ENCODE data around the gene SLC29A3. TPM values are rescaled to one million over a fixed set of nuclear protein-coding genes. Genes with fewer than 3 reads are reported as not detected.

Gene SLC29A3
- total RNA-seq, 1 experiment from 2014 or later, result 4.4 TPM

DNA sequence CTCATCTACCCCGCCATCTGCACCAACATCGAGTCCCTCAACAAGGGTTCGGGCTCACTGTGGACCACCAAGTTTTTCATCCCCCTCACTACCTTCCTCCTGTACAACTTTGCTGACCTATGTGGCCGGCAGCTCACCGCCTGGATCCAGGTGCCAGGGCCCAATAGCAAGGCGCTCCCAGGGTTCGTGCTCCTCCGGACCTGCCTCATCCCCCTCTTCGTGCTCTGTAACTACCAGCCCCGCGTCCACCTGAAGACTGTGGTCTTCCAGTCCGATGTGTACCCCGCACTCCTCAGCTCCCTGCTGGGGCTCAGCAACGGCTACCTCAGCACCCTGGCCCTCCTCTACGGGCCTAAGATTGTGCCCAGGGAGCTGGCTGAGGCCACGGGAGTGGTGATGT is 43.1 kb downstream of the SLC29A3 start:
- intact Hi-C loops (cut with micrococcal nuclease), result no loop called here
- Histone ChIP-seq H3K27me3 (ENCODE audit: low read length) (no peaks in the 10 kb centered on the region), H3K79me2 (ENCODE audit: low read length) (no peaks in the 10 kb centered on the region), H3K9me2 (replicated peaks; ENCODE audit: low read length) (no peaks in the 10 kb centered on the region), H3K9ac (ENCODE audit: low read length) (no peak overlapping the region), H4K20me1 (ENCODE audit: low read length) (no peaks in the 10 kb centered on the region), H3K9me3 (ENCODE audit: low read length) (no peaks in the 10 kb centered on the region), H3K4me1 (ENCODE audit: insufficient read depth, low read length) (peaks cover 7% of the 10 kb centered on the region), H3K4me2 (ENCODE audit: low read length) (no peak overlapping the region), H3K36me3 (ENCODE audit: low read depth, low read length) (no peaks in the 10 kb centered on the region), H2AFZ (ENCODE audit: low read length) (no peak overlapping the region), H3K27ac (ENCODE audit: low read length) (no peak overlapping the region), H3F3A (ENCODE audit: low read length, unreplicated experiment) (no peaks in the 10 kb centered on the region), H3K4me3 (ENCODE audit: low read length) (no peak overlapping the region)
- no peak for DNase-seq
- ChIA-PET CTCF (no interaction called here), POLR2A (ENCODE audit: unreplicated experiment) (no interaction called here)
- TF ChIP-seq EZH2phosphoT487 (IDR thresholded peaks at IDR 0.05; ENCODE audit: borderline replicate concordance, low read length) (no peak), EZH2 (IDR thresholded peaks at IDR 0.05; ENCODE audit: low read length, unreplicated experiment) (no peak)
- TF ChIP-seq, protein P1, sequence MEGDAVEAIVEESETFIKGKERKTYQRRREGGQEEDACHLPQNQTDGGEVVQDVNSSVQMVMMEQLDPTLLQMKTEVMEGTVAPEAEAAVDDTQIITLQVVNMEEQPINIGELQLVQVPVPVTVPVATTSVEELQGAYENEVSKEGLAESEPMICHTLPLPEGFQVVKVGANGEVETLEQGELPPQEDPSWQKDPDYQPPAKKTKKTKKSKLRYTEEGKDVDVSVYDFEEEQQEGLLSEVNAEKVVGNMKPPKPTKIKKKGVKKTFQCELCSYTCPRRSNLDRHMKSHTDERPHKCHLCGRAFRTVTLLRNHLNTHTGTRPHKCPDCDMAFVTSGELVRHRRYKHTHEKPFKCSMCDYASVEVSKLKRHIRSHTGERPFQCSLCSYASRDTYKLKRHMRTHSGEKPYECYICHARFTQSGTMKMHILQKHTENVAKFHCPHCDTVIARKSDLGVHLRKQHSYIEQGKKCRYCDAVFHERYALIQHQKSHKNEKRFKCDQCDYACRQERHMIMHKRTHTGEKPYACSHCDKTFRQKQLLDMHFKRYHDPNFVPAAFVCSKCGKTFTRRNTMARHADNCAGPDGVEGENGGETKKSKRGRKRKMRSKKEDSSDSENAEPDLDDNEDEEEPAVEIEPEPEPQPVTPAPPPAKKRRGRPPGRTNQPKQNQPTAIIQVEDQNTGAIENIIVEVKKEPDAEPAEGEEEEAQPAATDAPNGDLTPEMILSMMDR (conservative IDR thresholded peaks at IDR 0.05; ENCODE audit: low read depth, low read length), result no peak
- no peak for ATAC-seq
- BruUV-seq (replicated peaks), result no TSS peak

DNA sequence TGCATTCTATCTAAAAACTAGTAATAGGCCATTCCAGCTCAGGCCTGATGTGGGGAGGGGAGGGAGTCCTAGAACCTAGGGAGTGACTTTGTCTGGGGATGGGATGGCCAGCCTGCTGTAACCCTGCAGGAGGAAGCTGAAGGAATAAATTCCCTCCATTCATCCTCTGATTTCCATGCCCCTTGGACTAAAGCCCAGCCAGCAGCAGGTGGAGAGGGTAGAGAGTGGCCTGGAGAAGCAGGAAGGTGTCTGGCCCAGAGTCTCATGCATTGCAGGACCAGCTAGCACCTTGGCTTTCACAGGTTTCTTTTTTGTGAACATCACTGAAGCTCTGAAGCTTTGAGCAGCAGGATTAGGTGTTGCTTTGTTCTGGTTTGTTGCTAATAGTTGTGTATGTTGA is 44.9 kb downstream of the SLC29A3 start:
- no peak overlapping the region for H3K9ac ChIP-seq (ENCODE audit: low read length)
- ChIA-PET POLR2A (ENCODE audit: unreplicated experiment) (no interaction called here), CTCF (interaction anchor here (0.6 kb wide), 1 partner anchor 45 kb away, joined by 9 read pairs; no protein-coding TSS in a partner anchor)
- H3K79me2 ChIP-seq (ENCODE audit: low read length), result no peaks in the 10 kb centered on the region
- no TSS peak for BruUV-seq (replicated peaks)
- H3K9me2 ChIP-seq (replicated peaks; ENCODE audit: low read length), result no peaks in the 10 kb centered on the region
- H3K4me2 ChIP-seq (ENCODE audit: low read length), result no peak overlapping the region
- no peak overlapping the region for H3K4me3 ChIP-seq (ENCODE audit: low read length)
- intact Hi-C loops (cut with micrococcal nuclease), result no loop called here
- H3F3A ChIP-seq (ENCODE audit: low read length, unreplicated experiment), result no peaks in the 10 kb centered on the region
- ATAC-seq (no peak), DNase-seq (no peak)
- H4K20me1 ChIP-seq (ENCODE audit: low read length), result no peaks in the 10 kb centered on the region
- H3K9me3 ChIP-seq (ENCODE audit: low read length), result no peaks in the 10 kb centered on the region
- H3K36me3 ChIP-seq (ENCODE audit: low read depth, low read length), result no peaks in the 10 kb centered on the region
- no peaks in the 10 kb centered on the region for H3K27me3 ChIP-seq (ENCODE audit: low read length)
- TF ChIP-seq EZH2 (IDR thresholded peaks at IDR 0.05; ENCODE audit: low read length, unreplicated experiment) (no peak), EZH2phosphoT487 (IDR thresholded peaks at IDR 0.05; ENCODE audit: borderline replicate concordance, low read length) (no peak)
- TF ChIP-seq, protein P1 (conservative IDR thresholded peaks at IDR 0.05; ENCODE audit: low read depth, low read length), result no peak
- peaks cover 7% of the 10 kb centered on the region for H3K4me1 ChIP-seq (ENCODE audit: insufficient read depth, low read length)
- H3K27ac ChIP-seq (ENCODE audit: low read length), result no peak overlapping the region
- no peak overlapping the region for H2AFZ ChIP-seq (ENCODE audit: low read length)

DNA sequence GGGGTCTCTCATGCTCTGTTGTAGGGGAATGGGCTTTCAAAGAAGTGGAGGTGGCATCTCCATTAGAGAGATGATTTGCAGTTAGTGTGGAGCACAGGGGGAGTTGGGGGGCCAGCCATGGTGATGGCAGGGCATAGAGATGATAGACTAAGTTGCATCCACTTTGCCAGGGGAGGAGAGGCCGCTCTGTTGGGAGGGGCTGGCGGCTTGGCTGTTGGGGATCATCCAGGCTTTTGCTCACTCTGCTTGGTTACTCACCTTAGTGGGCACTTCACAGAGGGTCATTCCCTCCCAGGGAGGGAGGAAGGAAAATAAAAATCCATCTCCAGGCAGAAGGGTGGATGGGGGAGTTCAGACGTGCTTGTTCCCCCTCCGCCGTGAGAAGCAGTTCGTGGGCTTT is 46.3 kb downstream of the SLC29A3 start:
- DNase-seq (no peak), ATAC-seq (no peak)
- Histone ChIP-seq H3K9me2 (replicated peaks; ENCODE audit: low read length) (no peaks in the 10 kb centered on the region), H3K9me3 (ENCODE audit: low read length) (no peaks in the 10 kb centered on the region), H3K4me3 (ENCODE audit: low read length) (no peak overlapping the region), H3K4me1 (ENCODE audit: insufficient read depth, low read length) (peaks cover 7% of the 10 kb centered on the region), H3K9ac (ENCODE audit: low read length) (no peak overlapping the region), H3K4me2 (ENCODE audit: low read length) (no peak overlapping the region), H3K36me3 (ENCODE audit: low read depth, low read length) (no peaks in the 10 kb centered on the region), H3K79me2 (ENCODE audit: low read length) (no peaks in the 10 kb centered on the region), H3K27ac (ENCODE audit: low read length) (no peak overlapping the region), H3F3A (ENCODE audit: low read length, unreplicated experiment) (no peaks in the 10 kb centered on the region), H2AFZ (ENCODE audit: low read length) (no peak overlapping the region), H3K27me3 (ENCODE audit: low read length) (no peaks in the 10 kb centered on the region), H4K20me1 (ENCODE audit: low read length) (no peaks in the 10 kb centered on the region)
- TF ChIP-seq, protein P1 (conservative IDR thresholded peaks at IDR 0.05; ENCODE audit: low read depth, low read length), result no peak
- no peak for TF ChIP-seq EZH2phosphoT487 (IDR thresholded peaks at IDR 0.05; ENCODE audit: borderline replicate concordance, low read length)
- TF ChIP-seq EZH2 (IDR thresholded peaks at IDR 0.05; ENCODE audit: low read length, unreplicated experiment), result no peak
- ChIA-PET CTCF (no interaction called here), POLR2A (ENCODE audit: unreplicated experiment) (interaction anchor here (0.7 kb wide), 1 partner anchor 9 kb away, joined by 5 read pairs; no protein-coding TSS in a partner anchor)
- intact Hi-C loops (cut with micrococcal nuclease), result no loop called here
- BruUV-seq (replicated peaks), result no TSS peak
